Fibroblast of peridontal ligament (primary cell): ENCODE data around the gene LIPK.

Experiments used
- DNase-seq: peaks from one replicate; pipeline ENCODE4 v3.0.0-alpha.2; 2010; ENCODE audit errors: extremely low read depth

Gene LIPK

DNA sequence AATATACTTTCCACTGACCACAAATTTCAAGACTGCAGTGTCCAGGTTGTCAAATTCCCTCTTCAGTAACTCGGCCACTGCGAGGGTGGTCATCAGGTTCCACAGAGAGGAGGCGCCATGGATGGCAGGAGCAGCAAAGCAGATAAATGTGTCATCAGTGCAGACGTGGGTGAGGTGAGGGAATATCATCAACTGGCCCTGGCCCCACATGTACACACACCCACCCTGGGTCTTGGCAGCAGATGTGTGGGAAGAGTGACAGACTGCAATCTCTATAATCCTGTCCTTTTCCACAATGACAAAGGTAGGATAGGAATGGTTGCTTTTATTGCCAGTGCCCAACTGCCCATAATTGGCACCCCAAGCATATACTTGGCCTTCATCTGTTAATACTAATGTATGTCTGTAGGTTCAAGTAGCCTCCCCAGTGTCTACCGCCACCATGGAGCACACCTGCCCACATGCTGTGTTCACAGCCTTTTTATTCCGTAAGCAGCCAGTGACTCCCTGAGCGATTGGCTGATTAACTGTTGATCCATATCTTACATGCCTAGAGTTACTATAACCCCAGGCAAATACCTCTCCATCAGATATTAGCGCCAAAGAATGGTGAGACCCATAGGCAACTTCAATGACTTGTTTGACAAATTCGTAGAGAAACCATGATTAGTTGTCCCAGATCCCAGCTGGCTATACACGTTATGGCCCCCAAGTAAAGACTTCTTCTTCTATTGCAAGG is 80.2 kb downstream of the LIPK start:
- DNase-seq = no peak

- no peak for DNase-seq
These were observed 81.4 kb downstream of the LIPK start for GRCh38 chr10:88787463-88787862.

DNA sequence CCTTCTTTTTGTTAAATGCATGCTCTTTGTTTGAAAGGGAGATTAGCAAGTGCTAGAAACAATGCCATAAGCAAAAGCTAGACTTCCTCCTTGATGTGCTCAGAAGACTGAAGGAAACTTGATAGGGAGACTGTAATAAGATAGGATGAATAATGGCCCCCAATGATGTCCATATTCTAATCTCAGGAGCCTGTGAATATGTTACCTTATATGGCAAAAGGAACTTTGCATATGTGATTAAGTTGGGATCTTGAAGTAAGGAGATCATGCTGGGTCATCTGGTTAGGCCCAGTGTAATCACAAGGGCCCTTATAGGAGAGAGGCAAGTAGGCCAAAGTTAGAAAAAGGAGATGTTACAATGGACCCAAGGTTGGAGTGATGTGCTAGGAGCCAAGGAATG is 82.9 kb downstream of the LIPK start:
- DNase-seq = no peak

GRCh38 chr10:88791924-88792323 is 85.9 kb downstream of the LIPK start:
- no peak for DNase-seq

DNA sequence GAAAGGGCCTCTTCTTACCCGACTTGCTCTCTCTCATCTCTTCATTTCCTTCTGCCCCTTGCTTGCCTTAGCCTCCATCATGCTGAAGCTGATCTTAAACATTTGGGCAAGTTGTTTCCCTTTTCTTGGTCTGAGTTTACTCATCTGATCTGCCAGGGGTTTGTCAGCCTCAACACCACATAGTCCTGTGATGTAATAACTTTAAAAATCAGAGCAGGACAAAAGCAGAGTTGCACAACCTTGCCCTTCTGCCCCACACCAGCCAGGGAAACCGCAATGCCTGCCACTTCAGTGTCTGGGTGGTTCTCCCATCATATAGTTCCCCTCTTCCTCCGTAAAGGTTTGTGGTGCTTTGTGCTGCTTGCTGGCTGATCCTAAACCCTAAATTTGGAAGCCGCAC is 86.6 kb downstream of the LIPK start:
- peak; percentile 61 for DNase-seq

GRCh38 chr10:88793712-88794299 is 87.8 kb downstream of the LIPK start:
- DNase-seq = peak; percentile 77

GRCh38 chr10:88794731-88795130 is 88.7 kb downstream of the LIPK start:
- DNase-seq = peak; percentile 83

DNA sequence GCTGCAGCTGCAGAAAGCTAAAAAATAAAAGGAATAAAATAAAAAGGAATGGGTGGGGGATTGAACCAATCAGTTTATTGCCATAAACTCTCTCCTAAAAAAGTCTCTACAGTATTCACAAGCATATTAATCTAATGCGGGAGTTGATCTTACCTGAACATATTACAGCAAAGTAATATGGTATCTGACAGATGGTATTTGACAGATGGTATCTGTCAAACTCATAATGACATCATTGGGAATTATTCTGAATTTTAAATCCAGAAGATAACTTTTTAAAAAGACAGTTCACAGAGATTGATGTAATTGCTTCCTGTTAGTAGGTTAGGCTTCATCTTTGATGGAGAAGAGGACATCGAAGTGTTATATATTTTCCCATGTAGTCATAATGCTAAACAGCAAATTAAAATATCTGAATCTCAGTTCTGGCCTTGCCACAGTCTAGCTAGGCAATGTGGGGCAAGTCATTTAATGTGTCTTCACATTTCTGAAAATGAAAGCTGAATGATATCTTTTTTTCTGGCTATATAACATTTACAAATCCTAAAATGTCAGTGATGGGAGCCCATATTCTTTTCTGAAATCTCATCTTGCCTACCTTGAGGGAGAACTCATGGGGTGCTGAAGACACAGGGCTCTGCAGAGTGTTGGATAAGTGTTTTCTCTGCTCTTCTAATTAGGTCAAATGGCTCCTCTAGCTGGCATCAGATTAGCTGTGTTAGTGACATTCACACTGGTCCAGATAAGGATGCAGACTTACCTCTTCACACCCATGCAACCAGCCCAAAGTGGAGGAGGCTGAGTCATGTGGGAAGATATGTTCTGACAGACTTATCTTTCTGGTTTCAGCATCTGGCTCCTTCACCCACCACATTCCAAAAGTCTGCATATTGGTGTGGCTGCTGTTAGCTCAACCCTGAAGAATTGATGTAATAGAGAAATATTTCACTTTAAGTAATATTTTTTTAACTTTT is 94.4 kb downstream of the LIPK start:
- DNase-seq = peak; percentile 40
